HCT116 (cell line): ENCODE measurements around the gene CAMK2D.

Experiments used
- CEBPB ChIP-seq: IDR thresholded peaks from 2 replicates; pipeline ENCODE4 v1.6.1; 2012; ENCODE audit warnings: low read depth
- CTCF ChIP-seq, 3 experiments: fragments of 200-600 bp in 1 of 3; sonication (generic) in 1 of 3; IDR thresholded peaks in 2 of 3; conservative IDR thresholded peaks in 1 of 3; 2 replicates each; pipeline ENCODE4 v1.5.1; 2012 to 2017; ENCODE audit warnings: low read depth in 2 of 3, low read length in 2 of 3, antibody characterized with exemption in 1 of 3, borderline replicate concordance in 1 of 3, control low read depth in 1 of 3, mild to moderate bottlenecking in 1 of 3, mixed read lengths in 1 of 3, mixed run types in 1 of 3, moderate library complexity in 1 of 3; ENCODE audit not compliant: insufficient read depth in 1 of 3
- EZH2 ChIP-seq: fragments of 200-600 bp; sonication (generic); IDR thresholded peaks from 2 replicates; pipeline ENCODE4 v1.6.1; 2017; ENCODE audit warnings: antibody characterized with exemption, mixed run types
- POLR2A ChIP-seq: IDR thresholded peaks from 2 replicates; pipeline ENCODE4 v1.7.0; 2011; ENCODE audit warnings: borderline replicate concordance; ENCODE audit not compliant: insufficient read depth, insufficient read length; ENCODE audit errors: extremely low read depth
- POLR2AphosphoS5 ChIP-seq: IDR thresholded peaks from 2 replicates; pipeline ENCODE4 v1.6.1; 2011; ENCODE audit warnings: mild to moderate bottlenecking, low read depth, low read length, moderate library complexity
- RAD21 ChIP-seq: IDR thresholded peaks from 2 replicates; pipeline ENCODE4 v1.6.1; 2012; ENCODE audit warnings: low read depth, mild to moderate bottlenecking
- SIN3A ChIP-seq: IDR thresholded peaks from 2 replicates; pipeline ENCODE4 v1.6.1; 2012; ENCODE audit warnings: low read depth
- SRF ChIP-seq: IDR thresholded peaks from 2 replicates; pipeline ENCODE4 v1.6.1; 2012; ENCODE audit warnings: low read depth
- TCF7L2 ChIP-seq: IDR thresholded peaks from 2 replicates; pipeline ENCODE4 v1.7.0; 2011; ENCODE audit warnings: borderline replicate concordance, inconsistent platforms; ENCODE audit not compliant: insufficient read depth, insufficient read length; ENCODE audit errors: extremely low read depth
- ZNF274 ChIP-seq: fragments of 200-500 bp; sonication (Bioruptor generic); IDR thresholded peaks from 2 replicates; pipeline ENCODE4 v1.6.1; 2014; ENCODE audit warnings: mild to moderate bottlenecking, low read depth, low read length, inconsistent platforms

GRCh38 chr4:113442826-113443225 lies 318.7 kb downstream of the CAMK2D start:
- no peak for TF ChIP-seq CTCF (IDR thresholded peaks at IDR 0.05 in 2 of 3, conservative IDR thresholded peaks at IDR 0.05 in 1 of 3; ENCODE audit: borderline replicate concordance in 1 of 3, insufficient read depth in 1 of 3, low read depth in 2 of 3, low read length in 2 of 3)
- TF ChIP-seq RAD21 = no peak
- TF ChIP-seq POLR2A = no peak
- no peak for TF ChIP-seq EZH2
- TF ChIP-seq ZNF274 = no peak
- TF ChIP-seq CEBPB = no peak
- no peak for TF ChIP-seq SIN3A
- no peak for TF ChIP-seq SRF
- no peak for TF ChIP-seq TCF7L2
- TF ChIP-seq POLR2AphosphoS5 = no peak
